Islet of Langerhans (tissue), 1 donor: ENCODE data around the gene GMIP.
"Not testable (repeated sequence)": the region's sequence is repeated elsewhere in the genome, so short reads cannot be mapped to it uniquely, and the experiment has no call there.

Experiments used
- FAIRE-seq: peaks from one replicate; lab custom pipeline; 2011; peaks lifted over from hg19 to GRCh38; lab: Jason Lieb, UNC

Gene GMIP

DNA sequence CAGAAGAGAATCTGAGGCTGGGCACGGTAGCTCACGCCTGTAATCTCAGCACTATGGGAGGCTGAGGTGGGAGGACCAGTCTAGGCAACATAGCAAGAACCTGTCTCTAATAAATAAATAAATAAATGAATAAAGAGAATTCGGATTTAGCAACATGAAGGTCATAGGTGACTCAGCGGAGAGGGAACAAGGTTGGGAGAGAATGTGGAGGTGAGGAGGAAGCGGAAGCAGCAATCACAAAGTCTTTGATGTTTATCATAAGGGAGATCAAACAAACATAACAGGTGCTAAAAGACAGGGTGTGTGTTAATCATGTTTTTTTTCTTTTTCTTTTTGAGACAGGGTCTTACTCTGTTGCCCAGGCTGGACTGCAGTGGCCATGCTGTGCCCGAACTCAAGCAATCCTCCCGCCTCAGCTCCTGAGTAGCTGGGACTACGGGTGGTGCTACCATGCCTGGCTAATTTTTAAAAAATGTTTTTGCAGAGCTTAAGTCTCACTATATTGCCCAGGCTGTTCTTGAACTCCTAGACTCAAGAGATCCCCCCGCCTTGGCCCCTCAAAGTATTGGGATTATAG is 41.2 kb downstream of the GMIP start:
- no peak for FAIRE-seq

DNA sequence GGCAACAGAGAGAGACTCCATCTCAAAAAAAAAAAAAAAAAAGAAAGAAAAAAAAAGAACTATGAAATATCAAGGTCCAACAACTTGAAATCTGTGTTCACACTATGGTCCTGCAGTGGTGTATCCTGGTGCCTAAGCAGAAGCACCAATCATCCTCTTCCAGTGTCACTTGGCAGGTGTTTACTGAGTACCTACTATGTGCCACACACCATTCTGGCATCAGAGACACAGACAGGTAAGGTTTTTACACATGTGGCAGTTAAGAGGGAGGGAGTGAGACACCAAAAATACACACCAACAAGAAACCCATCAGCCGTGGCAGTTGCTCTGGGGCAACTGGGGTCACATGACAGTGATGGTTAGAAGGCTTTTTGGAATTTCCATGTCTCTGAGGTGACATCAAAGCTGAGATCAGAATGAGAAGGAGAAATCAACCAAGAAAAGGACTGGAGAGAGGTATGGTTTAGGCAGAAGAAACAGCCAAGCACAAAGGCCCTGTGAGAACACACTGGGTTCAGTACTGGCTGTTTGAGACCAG is 42.6 kb downstream of the GMIP start:
- FAIRE-seq = no peak

DNA sequence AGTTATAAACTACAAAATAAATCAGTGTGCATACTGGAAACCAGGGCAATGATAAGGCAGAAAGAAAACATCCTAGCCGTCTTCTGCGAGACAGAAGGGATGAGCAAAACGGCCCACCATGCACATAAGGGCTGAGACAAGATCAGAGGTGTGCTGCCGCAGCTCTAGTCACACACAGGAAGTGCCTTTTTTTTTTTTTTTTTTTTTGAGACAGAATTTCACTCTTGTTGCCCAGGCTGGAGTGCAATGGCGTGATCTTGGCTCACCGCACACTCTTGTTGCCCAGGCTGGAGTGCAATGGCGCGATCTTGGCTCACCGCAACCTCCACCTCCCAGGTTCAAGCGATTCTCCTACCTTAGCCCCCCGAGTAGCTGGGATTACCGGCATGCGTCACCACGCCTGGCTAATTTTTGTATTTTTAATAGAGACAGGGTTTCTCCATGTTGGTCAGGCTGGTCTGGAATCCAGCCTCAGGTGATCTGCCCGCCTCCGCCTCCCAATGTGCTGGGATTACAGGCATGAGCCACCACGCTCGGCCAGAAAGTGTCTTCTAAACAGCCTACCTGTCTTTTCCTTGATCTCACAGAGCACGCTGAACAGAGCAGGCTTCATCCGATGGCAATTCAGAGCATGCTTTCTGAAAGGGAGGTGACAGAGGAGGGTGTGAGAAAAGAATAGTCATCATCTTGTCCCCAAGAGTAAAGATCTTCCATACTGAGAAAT is 44.6 kb downstream of the GMIP start:
- not testable (repeated sequence) for FAIRE-seq

DNA sequence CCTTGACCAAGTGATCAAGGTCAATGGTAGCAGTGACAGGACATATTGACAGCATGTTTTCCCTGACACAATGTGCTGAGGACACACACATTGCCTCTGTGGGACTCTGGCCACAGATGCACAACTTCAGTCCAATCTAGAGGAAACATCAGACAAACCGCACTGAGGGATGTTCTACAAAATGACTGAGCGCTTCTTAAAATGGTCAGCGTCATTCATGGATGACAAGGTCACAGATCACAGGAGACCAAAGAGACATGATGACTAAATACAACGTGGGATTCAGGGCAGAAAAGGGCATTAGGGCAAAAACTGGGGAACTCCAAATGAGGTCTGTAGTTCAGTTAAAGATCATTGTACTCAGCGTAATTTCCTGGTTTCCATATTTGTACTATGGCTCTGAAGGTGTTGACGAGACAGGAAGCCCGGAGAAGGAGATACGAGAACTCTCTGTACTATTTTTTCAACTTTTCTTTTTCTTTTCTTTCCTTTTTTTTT is 45.6 kb downstream of the GMIP start:
- no peak for FAIRE-seq

DNA sequence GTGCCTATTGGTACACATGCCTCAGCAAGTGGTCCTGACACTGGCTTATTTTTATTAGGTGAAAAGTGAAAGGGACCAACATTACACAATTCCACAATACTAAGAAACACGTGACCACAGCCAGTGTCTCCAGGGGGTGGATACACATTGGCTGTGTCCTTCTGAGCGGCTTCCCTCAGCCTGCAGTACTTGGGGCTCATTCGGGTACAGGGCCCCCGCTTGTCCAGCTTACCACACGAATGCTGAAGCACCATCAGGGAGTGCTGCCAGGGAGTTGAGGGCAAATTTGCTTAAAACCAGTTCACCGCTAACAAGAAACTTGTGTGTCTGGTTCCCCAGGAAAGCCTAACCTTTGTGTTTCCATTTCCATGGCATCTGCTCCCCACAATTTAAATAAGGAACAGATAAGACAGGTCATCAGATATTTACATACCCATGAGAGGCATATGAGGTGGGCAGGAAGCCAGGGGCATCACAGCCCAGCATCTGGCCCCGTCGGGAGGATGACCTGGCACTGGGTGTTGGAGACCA is 48.2 kb downstream of the GMIP start:
- no peak for FAIRE-seq

DNA sequence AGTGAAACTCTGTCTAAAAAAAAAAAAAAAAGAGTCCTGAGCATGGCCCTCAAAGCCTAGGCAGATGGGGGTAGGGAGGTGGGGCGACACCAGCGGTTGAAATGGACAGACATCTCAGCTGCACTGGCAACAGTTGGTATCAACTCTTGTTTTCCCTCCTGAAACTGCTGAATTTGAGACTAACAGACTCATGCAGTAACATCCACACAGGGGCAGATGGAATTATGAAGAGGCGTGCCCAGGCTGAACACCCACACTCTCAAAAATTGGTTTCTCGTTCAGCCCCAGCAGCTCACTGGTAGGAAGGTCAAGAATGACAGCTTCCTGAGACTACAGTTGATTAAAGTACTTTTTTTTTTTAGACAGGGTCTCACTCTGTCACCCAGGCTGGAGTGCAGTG is 49.1 kb downstream of the GMIP start:
- no peak for FAIRE-seq

DNA sequence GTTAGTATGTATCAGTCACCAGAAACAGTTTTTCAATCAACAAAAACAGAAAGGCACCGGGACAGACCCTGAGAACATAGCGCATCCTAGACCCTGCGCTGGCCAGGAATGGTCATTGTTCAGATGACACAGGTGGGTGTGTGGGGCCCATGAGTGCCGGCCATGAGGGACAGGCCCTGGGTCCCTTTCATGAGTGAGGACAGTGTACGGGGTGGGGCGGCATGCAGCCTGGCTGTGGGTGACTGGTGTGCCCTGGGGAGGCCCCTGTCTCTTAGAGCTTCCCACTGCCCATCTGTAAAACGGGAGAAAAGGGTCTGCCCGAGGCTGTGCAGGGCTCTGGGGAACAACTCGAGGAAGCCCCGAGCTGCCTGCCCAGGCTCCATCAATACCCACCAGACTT is 50.8 kb downstream of the GMIP start:
- no peak for FAIRE-seq

DNA sequence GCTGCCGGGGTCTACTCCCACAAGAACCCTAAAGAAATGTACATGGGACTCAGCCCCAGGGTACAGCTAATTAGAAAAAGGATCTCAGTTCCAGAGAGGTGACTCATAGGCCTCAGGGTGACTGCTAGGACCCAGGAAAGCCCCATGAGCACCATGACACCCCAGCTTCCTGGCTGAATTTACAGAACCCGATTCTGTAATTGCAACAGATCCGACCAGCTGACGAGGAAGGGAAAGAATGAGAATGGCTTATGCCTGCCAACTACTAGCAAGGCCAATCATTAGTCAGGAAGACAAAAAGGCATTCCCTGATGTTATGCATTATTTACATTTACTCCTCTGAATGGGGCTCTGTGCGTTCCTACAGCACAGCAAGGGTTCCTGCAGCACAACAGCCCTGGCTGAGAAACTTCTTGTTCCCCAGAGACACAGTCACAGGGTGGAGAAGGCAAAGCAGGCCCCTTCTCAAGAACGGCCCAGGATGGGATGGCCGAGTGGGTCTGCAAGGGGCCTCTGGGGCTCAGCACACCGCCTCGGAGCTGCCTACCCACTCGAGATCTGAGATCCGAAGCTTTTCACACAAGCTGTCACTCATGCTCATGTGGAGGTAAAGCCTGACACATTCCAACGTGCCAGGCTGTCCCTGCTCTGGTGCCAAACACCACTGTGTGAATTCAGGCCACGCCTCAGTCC is 52.2 kb downstream of the GMIP start:
- FAIRE-seq = no peak

DNA sequence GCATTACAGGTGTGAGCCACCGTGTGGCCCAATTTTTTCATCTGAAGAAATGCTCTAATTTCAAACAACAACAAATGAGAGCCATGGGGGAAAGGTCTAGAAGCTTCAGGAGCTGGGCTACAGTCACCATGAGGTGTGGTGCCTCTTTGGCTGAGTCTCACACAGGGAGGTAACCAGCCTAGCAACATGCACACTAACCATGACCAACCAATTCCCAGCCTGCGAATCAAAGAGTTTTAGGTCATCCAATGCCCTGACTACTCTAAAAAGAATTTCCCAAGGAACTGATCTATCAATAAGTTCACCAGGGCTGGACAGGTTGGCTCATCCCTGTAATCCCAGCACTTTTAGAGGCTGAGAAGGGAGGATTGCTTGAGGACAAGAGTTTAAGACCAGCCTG is 54.9 kb downstream of the GMIP start:
- FAIRE-seq = no peak

DNA sequence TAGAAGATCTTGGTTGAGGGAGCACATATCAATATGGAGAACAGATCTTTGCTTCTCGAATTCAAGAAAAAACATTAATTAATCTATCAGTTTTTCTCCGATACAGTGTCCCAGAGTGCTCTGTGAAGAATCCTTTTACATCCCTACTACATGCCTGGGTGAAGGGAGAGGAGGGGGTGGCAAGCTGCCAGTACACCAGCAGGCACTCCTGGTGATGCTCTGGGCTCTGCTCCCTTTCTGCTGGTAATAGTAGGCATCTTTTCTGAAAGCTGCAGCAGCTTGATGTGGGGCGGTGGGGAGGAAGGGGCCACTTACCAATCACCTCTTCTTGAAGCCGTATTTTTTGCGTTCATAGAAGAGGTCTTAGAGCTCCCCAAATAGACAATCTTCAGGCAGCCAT is 55.7 kb downstream of the GMIP start:
- FAIRE-seq = no peak

DNA sequence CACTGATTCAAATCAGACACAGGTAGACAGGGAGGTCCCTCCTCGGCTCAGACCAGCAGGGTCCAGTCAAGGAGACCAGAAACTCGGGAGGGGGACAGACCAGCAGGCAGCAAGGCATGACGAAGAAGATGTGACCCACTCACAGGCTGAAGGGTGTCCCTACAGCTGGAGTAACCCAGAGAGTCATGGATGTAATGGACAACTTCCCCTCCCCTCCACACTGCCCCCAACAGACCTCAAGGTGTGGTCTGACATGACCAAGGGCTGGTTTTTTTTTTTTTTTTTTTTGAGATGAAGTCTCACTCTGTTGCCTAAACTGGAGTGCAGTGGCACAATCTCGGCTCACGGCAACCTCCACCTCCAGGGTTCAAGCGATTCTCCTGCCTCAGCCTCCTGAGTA is 59.1 kb downstream of the GMIP start:
- no peak for FAIRE-seq

DNA sequence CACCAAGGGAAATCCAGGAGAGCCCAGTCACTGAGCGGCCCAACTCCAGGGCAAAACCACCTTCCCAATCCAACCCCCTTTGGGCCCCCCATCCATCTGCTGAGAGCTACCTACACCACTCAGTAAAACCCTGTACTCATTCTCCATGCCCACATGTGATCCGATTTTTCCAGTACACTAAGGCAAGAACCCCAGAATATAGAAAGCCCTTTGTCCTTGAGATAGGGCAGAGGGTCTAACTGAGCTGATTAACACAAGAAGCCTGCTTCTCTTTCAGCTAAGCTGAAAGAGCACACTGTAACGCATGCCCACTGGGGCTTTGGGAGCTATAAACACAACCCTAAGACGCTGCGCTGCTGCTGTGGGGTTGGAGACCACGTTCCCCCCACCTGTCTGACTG is 61.0 kb downstream of the GMIP start:
- no peak for FAIRE-seq

DNA sequence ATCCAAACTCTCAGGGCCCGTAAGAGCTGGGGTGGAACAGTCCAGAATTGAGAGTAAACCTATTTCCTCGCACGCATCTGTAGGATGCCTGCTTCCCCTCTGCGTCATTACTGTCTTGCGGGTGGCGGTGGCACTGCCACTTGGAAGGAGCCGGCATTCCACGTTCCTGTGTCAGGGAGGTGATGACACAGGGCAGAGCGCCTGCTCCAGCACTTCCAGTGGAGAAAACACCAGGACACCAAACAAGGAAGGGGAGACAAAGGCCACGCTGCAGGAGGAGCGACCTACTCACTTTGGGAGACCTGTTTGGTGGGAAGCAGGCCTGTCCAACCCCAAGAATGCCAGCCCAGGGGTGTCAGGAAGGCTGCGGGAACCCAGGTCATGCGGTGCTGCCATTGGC is 62.1 kb downstream of the GMIP start:
- no peak for FAIRE-seq

DNA sequence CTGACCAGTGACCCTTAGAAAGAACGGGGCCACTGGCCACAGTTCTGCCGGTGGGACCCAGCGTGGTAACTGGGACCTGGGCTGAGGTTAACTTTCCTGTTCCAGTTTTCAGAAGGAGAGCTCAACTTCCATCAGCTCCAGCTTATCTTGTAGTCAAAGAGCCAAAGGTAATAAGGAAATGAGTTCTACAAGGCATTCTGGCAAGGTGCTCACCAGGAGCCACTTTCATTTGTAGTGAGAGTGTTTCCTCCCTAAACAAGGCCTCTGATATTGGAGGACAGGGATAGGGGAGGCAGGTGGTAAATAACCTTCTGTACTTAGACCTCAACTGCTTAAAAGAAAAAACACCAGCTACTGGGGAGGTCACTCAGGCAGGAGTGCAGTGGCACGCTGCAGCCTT is 63.0 kb downstream of the GMIP start:
- FAIRE-seq = no peak

DNA sequence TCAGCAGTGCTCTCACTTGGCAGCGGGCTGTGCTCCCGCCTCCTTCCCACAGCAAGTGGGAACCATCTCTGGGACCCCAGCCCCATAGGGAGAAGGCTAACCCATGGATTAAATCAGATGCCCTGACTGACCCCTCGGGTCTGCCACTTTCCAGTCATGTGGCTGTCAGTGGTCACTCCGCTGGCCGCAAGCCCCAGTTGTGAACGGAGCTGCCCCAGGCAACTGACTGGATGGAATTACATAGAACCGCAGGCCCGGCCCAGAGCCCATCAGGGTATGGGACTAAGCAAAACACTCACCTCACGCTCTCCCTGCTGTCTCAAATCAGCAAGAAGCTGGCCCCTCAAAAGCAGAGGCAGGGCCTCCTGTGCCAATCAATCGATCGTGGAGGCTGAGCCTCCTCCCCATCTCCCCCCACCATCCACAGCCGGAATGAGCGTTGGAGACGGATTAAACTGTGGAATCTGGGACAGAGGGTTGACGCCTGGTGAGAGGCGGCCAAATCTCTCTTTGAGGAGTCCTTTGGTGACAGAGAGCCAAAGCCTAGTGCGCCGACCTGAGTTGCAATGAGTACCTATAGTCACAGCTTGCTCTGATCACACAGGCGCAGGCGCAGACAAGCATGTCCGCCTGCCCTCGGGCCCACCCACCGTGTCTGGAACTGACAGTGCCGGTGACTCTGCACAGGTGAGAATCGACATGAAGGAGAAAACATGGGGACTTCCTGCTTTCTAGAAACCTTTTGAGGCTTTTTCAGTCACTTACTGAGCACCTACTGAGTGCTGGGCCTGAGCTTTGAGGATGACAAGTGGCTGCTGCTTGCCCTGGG is 63.7 kb downstream of the GMIP start:
- no peak for FAIRE-seq
